ENCODE measurements around the gene CELF5. TPM values are rescaled to one million over a fixed set of nuclear protein-coding genes. Genes with fewer than 3 reads are reported as not detected.

Gene CELF5
- total and polyA plus RNA-seq, 9 of the 15 experiments (the other 6 are each of a cell fraction or from before 2014, with no cell fraction given) = 0.01 to 0.56 (median 0.22) TPM

- TF ChIP-seq ZNF395 (CRISPR knock-in tag; IDR thresholded peaks at IDR 0.05) = no peak
- TF ChIP-seq ATF6 (CRISPR knock-in tag; IDR thresholded peaks at IDR 0.05) = no peak
- peak; percentile 86 for TF ChIP-seq BCOR (IDR thresholded peaks at IDR 0.05)
- TF ChIP-seq RBM15 (IDR thresholded peaks at IDR 0.05; ENCODE audit: insufficient read depth, low read length) = no peak
- no peak for TF ChIP-seq ASH1L (IDR thresholded peaks at IDR 0.05; ENCODE audit: borderline replicate concordance, low read depth, partially characterized antibody)
- peak; percentile 43 for TF ChIP-seq CHD4 (IDR thresholded peaks at IDR 0.05; ENCODE audit: insufficient read depth, insufficient replicate concordance, low read depth, low read length, poor library complexity, severe bottlenecking)
- 0 out of 2 replicates have a peak, but pooled peaks have one; percentile 69 for TF ChIP-seq NBN (IDR thresholded peaks at IDR 0.05; ENCODE audit: low read depth)
- no peak for TF ChIP-seq ZNF140 (CRISPR knock-in tag; IDR thresholded peaks at IDR 0.05)
- peak; percentile 35; the same call in 1 of the 2 replicates for TF ChIP-seq HES1 (IDR thresholded peaks at IDR 0.05; ENCODE audit: low read depth)
- no peak for TF ChIP-seq USF1 (CRISPR knock-in tag; IDR thresholded peaks at IDR 0.05)
- TF ChIP-seq EGR1 (conservative IDR thresholded peaks at IDR 0.05) = peak; percentile 80
- peak; percentile 48; the same call in 1 of the 2 replicates for TF ChIP-seq HNRNPL (IDR thresholded peaks at IDR 0.05; ENCODE audit: low read depth, low read length)
- TF ChIP-seq EZH2 (IDR thresholded peaks at IDR 0.05; ENCODE audit: borderline replicate concordance, low read depth, low read length) = no peak
- TF ChIP-seq U2AF1 (optimal IDR thresholded peaks at IDR 0.05; ENCODE audit: low read depth, low read length) = no peak
- TF ChIP-seq HMG20B (CRISPR knock-in tag; IDR thresholded peaks at IDR 0.05) = no peak
- TF ChIP-seq HMGXB4 (CRISPR knock-in tag; IDR thresholded peaks at IDR 0.05) = peak; percentile 79; the same call in 1 of the 2 replicates
- peak; percentile 49 for TF ChIP-seq DPF2 (IDR thresholded peaks at IDR 0.05)
- TF ChIP-seq PTRF (tag; IDR thresholded peaks at IDR 0.05) = no peak
- TF ChIP-seq CBX1 (IDR thresholded peaks at IDR 0.05; ENCODE audit: low read depth) = peak; percentile 82
- no peak for TF ChIP-seq USF2 (CRISPR knock-in tag; IDR thresholded peaks at IDR 0.05)
- TF ChIP-seq SMARCA5 (IDR thresholded peaks at IDR 0.05) = peak; percentile 85; the same call in 1 of the 2 replicates
Observed at GRCh38 chr19:3275583-3276340, 51.3 kb downstream of the CELF5 start (continued).

Measured in K562 (cell line).